HepG2 (cell line): ENCODE results near the gene DOK5. TPM values are rescaled to one million over a fixed set of nuclear protein-coding genes. Genes with fewer than 3 reads are reported as not detected.

Experiments used
- ATAC-seq: fragments of 200-7000 bp; cut with Tn5 transposase; 3 replicates; pipeline ENCODE4 v1.9.1; 2020; ENCODE audit warnings: mild to moderate bottlenecking, moderate library complexity
- BruUV-seq: library from RNA; stranded (reverse); fragments of 400-500 nt; replicated peaks from 2 replicates; lab custom pipeline; 2021; lab: Mats Ljungman, UMichigan
- CTCF ChIA-PET: fragments of 300-600 bp; formaldehyde crosslinking; extraction: SDS; loops from one replicate; lab custom pipeline; 2021; ENCODE audit warnings: low total read pairs, inconsistent platforms, low intra/inter-chr PET ratio; lab: Yijun Ruan, JAX
- POLR2A ChIA-PET: fragments of 350-600 bp; sonication (Branson Sonifier 250); formaldehyde crosslinking; loops from one replicate; lab custom pipeline; 2020; ENCODE audit warnings: antibody characterized with exemption, inconsistent platforms; lab: Yijun Ruan, JAX
- DNase-seq: peaks from one replicate; pipeline ENCODE4 v3.0.0-alpha.2; 2015; ENCODE audit warnings: low spot score
- FAIRE-seq: peaks from 3 replicates; lab custom pipeline; 2011; peaks lifted over from hg19 to GRCh38; lab: Jason Lieb, UNC
- H2AFZ ChIP-seq: one replicate; pipeline ENCODE4 v1.6.1; 2011; ENCODE audit warnings: low read length, inconsistent platforms
- H3K27ac ChIP-seq: fragments of 300-600 bp; 3 replicates; pipeline ENCODE4 v1.8.0; 2011; ENCODE audit warnings: mixed run types, mild to moderate bottlenecking, mixed read lengths, low read length, inconsistent platforms; ENCODE audit not compliant: insufficient read depth; ENCODE audit errors: extremely low read length
- H3K27me3 ChIP-seq, 2 experiments: fragments of 200-600 bp in 1 of 2; 2 replicates in 1 of 2; 3 replicates in 1 of 2; pipeline versions ENCODE4 v1.6.0 to v1.8.0; 2011; ENCODE audit warnings: low read length in 2 of 2, mild to moderate bottlenecking in 2 of 2, moderate library complexity in 2 of 2, inconsistent platforms in 1 of 2; ENCODE audit not compliant: insufficient read depth in 2 of 2, control insufficient read depth in 1 of 2
- H3K36me3 ChIP-seq, 2 experiments: fragments of 200-600 bp in 1 of 2; replicated peaks in 1 of 2; 2 replicates in 1 of 2; 3 replicates in 1 of 2; pipeline versions ENCODE4 v1.5.1 to v1.8.0; 2011; ENCODE audit warnings: low read length in 2 of 2, inconsistent platforms in 1 of 2; ENCODE audit not compliant: insufficient read depth in 2 of 2, control insufficient read depth in 1 of 2
- H3K4me1 ChIP-seq: 2 replicates; pipeline ENCODE4 v1.5.1; 2012; ENCODE audit warnings: low read length, inconsistent platforms; ENCODE audit not compliant: insufficient read depth
- H3K4me2 ChIP-seq: 2 replicates; pipeline ENCODE4 v1.6.0; 2011; ENCODE audit warnings: low read depth, low read length, inconsistent platforms
- H3K4me3 ChIP-seq, 3 experiments: fragments of 200-600 bp in 1 of 3; sonication (generic), shearing (Covaris generic) in 1 of 3; replicated peaks in 1 of 3; 2 replicates each; pipeline ENCODE4 v1.5.1; 2011 to 2016; ENCODE audit warnings: low read length in 3 of 3, inconsistent platforms in 2 of 3, low read depth in 2 of 3, mild to moderate bottlenecking in 2 of 3, control low read depth in 1 of 3, mixed read lengths in 1 of 3; ENCODE audit not compliant: insufficient read depth in 1 of 3
- H3K79me2 ChIP-seq: one replicate; pipeline ENCODE4 v1.6.1; 2011; ENCODE audit warnings: low read length, inconsistent platforms; ENCODE audit not compliant: insufficient read depth
- H3K9ac ChIP-seq: 2 replicates; pipeline ENCODE4 v1.6.0; 2011; ENCODE audit warnings: mild to moderate bottlenecking, low read depth, low read length, inconsistent platforms; ENCODE audit not compliant: insufficient read depth
- H3K9me3 ChIP-seq: 2 replicates; pipeline ENCODE4 v1.5.1; 2012; ENCODE audit warnings: mild to moderate bottlenecking, low read length
- H4K20me1 ChIP-seq: 2 replicates; pipeline ENCODE4 v1.6.0; 2011; ENCODE audit warnings: inconsistent platforms, mild to moderate bottlenecking, low read length, moderate library complexity; ENCODE audit not compliant: insufficient read depth
- ATF2 ChIP-seq: sonication (generic); formaldehyde crosslinking; IDR thresholded peaks from 2 replicates; pipeline ENCODE4 v1.4.0; 2020; ENCODE audit warnings: missing genetic modification reagents
- CENPX ChIP-seq: sonication (generic); formaldehyde crosslinking; IDR thresholded peaks from 2 replicates; pipeline ENCODE4 v1.9.0; 2021; ENCODE audit warnings: mild to moderate bottlenecking, missing genetic modification reagents, moderate library complexity
- KDM5A ChIP-seq: fragments of 200-600 bp; sonication (generic); IDR thresholded peaks from 2 replicates; pipeline ENCODE4 v1.7.0; 2018; ENCODE audit warnings: antibody characterized with exemption, mild to moderate bottlenecking, low read length, borderline replicate concordance
- MTA1 ChIP-seq: sonication (generic); formaldehyde crosslinking; IDR thresholded peaks from 2 replicates; pipeline ENCODE4 v1.4.0; 2020; ENCODE audit warnings: missing genetic modification reagents, mild to moderate bottlenecking, borderline replicate concordance
- TGIF2 ChIP-seq: IDR thresholded peaks from 2 replicates; pipeline ENCODE4 v1.6.1; 2016; ENCODE audit warnings: control low read depth, missing compliant biosample characterization
- ZEB1 ChIP-seq: IDR thresholded peaks from 2 replicates; pipeline ENCODE4 v1.6.1; 2012; ENCODE audit warnings: mild to moderate bottlenecking, low read depth, inconsistent platforms; ENCODE audit not compliant: insufficient replicate concordance
- ZNF503 ChIP-seq: sonication (generic); formaldehyde crosslinking; IDR thresholded peaks from 2 replicates; pipeline ENCODE4 v1.4.0; 2020; ENCODE audit warnings: missing genetic modification reagents
- WGBS: methylation state at CpG from one replicate; pipeline ENCODE4 v1.1.6; 2017; ENCODE audit warnings: low lambda C conversion rate; 5-methylcytosine and 5-hydroxymethylcytosine counted together
- in situ Hi-C: cut with HindIII; loops from 2 replicates; pipeline ENCODE4 v1.10.0; 2017; ENCODE audit warnings: low pct_unique_long_range_greater_than_20kb; ENCODE audit not compliant: extremely low pct_ligation_motif_present
- intact Hi-C: fragments of 100-400 bp; cut with micrococcal nuclease; formaldehyde crosslinking; loops from one replicate; pipeline ENCODE4 v1.10.0; 2022; ENCODE audit not compliant: unreplicated experiment
- polyA plus RNA-seq, 8 experiments: library from polyadenylated mRNA; depleted of rRNA in 3 of 8; stranded (reverse) in 7 of 8; unstranded in 1 of 8; fragments of >200 nt; fragmentation: Illumina TruSeq in 4 of 8; extraction: Trizol in 4 of 8; gene quantifications; 2 replicates each; pipeline versions ENCODE4 v1.2.1 to v1.2.3, GENCODE V29; 2011 to 2016; ENCODE audit warnings: low read depth in 4 of 8, missing spikeins in 1 of 8, mixed read lengths in 1 of 8; ENCODE audit not compliant: insufficient read depth in 1 of 8
- total RNA-seq, 5 experiments: library from RNA; depleted of rRNA; stranded (reverse); fragments of >200 nt; fragmentation: Illumina TruSeq; extraction: Trizol; gene quantifications; 2 replicates each; pipeline ENCODE4 v1.2.3, GENCODE V29; 2016; ENCODE audit warnings: low read depth in 1 of 5

DOK5 gene
- total and polyA plus RNA-seq, 2 of the 13 experiments (the other 11 are each of a cell fraction or from before 2014, with no cell fraction given): not detected

GRCh38 chr20:54661880-54662465 lies 186.6 kb downstream of the DOK5 start:
- ATAC-seq: no peak
- Histone ChIP-seq H3K4me1 (peaks cover 7% of the 10 kb centered on the region; the same call in 1 of the 2 replicates), H3K27me3 (peaks cover 0 to 23% of the 10 kb centered on the region in 2 experiments; a peak in 3 of 5 replicates)

More at GRCh38 chr20:54661880-54662465, 186.6 kb downstream of the DOK5 start:
- Histone ChIP-seq H3K27ac (no peak overlapping the region), H4K20me1 (no peaks in the 10 kb centered on the region), H3K36me3 (no peaks in the 10 kb centered on the region), H3K4me3 (no peak overlapping the region), H3K9ac (no peak overlapping the region)
- ChIA-PET POLR2A (no interaction called here), CTCF (no interaction called here)
- BruUV-seq: no TSS peak
- intact Hi-C loops: no loop called here
- TF ChIP-seq KDM5A: no peak
- TF ChIP-seq TGIF2 (CRISPR knock-in tag): no peak
- TF ChIP-seq ZNF503: no peak
- no peak for TF ChIP-seq ZEB1
- TF ChIP-seq MTA1 (CRISPR knock-in tag): no peak
- TF ChIP-seq CENPX (CRISPR knock-in tag): no peak
- no peak for TF ChIP-seq ATF2 (CRISPR knock-in tag)
- TF ChIP-seq, all 625 proteins: peak for 0
- DNase-seq (no peak), FAIRE-seq (no peak)
- Histone ChIP-seq H3K4me2 (no peak overlapping the region), H2AFZ (no peak overlapping the region), H3K79me2 (no peaks in the 10 kb centered on the region), H3K9me3 (no peaks in the 10 kb centered on the region)
- in situ Hi-C loops: loop anchor here (25.0 kb wide), 1 partner anchor 1900 kb away; no protein-coding TSS in a partner anchor
- WGBS: 4% methylated on average over 8 of the region's 8 CpGs
